IMR-90 (cell line): ENCODE measurements around the gene ELK3.

Source experiments
- BHLHE40 ChIP-seq: fragments of 150-350 bp; IDR thresholded peaks from 2 replicates; pipeline ENCODE4 v1.6.1; 2016; ENCODE audit warnings: mild to moderate bottlenecking, low read depth, low read length
- CHD1 ChIP-seq: IDR thresholded peaks from 2 replicates; pipeline ENCODE4 v1.6.1; 2012; ENCODE audit warnings: low read depth, low read length, improper control_type of control experiment
- POLR2A ChIP-seq: IDR thresholded peaks from 2 replicates; pipeline ENCODE4 v1.6.1; 2012; ENCODE audit warnings: mild to moderate bottlenecking, low read depth, low read length
- RAD21 ChIP-seq: IDR thresholded peaks from 2 replicates; pipeline ENCODE4 v1.6.1; 2012; ENCODE audit warnings: low read length, improper control_type of control experiment
- RFX5 ChIP-seq: IDR thresholded peaks from 2 replicates; pipeline ENCODE4 v1.8.0; 2012; ENCODE audit warnings: low read depth, mild to moderate bottlenecking, low read length, moderate library complexity
- SMC3 ChIP-seq: fragments of 150-350 bp; IDR thresholded peaks from 2 replicates; pipeline ENCODE4 v1.6.1; 2016; ENCODE audit warnings: low read depth, mild to moderate bottlenecking, antibody characterized with exemption, low read length, moderate library complexity
- TF ChIP-seq, protein P1 (sequence below): conservative IDR thresholded peaks from 2 replicates; pipeline ENCODE4 v1.5.1; 2012; ENCODE audit warnings: mild to moderate bottlenecking, low read depth, low read length, improper control_type of control experiment

DNA sequence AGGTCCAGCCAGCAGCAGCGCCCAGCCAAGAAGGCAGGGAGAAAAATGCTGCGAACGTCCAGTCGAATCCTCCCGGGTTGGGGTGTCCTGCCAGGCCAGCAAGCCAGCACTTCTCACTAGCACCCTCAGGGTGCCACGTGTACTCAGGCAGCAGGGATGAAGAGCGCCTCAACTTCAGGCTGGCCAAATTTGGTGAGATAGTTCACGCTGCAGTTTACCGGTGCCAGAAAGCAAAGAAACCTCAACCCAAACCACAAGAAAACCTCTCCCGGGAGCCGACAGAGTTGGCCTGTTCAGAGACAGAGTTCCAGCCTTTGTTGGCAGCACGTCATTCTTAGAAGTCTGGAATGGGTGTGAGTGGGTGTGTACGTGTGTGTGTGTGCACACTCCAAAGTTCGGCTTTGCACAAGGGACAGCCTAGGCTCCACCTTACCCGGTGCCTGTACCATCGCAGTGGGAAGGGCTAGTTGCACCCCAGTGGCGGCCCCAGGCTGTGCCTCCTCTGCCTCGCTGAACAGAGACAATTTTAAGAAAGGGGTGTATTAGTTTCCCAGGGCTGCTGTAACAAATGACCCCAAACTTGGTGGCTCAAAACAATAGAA lies 42.1 kb downstream of the ELK3 start:
- TF ChIP-seq RFX5 (no peak), BHLHE40 (no peak), RAD21 (no peak), POLR2A (no peak), CHD1 (no peak), SMC3 (no peak)
- TF ChIP-seq, protein P1, sequence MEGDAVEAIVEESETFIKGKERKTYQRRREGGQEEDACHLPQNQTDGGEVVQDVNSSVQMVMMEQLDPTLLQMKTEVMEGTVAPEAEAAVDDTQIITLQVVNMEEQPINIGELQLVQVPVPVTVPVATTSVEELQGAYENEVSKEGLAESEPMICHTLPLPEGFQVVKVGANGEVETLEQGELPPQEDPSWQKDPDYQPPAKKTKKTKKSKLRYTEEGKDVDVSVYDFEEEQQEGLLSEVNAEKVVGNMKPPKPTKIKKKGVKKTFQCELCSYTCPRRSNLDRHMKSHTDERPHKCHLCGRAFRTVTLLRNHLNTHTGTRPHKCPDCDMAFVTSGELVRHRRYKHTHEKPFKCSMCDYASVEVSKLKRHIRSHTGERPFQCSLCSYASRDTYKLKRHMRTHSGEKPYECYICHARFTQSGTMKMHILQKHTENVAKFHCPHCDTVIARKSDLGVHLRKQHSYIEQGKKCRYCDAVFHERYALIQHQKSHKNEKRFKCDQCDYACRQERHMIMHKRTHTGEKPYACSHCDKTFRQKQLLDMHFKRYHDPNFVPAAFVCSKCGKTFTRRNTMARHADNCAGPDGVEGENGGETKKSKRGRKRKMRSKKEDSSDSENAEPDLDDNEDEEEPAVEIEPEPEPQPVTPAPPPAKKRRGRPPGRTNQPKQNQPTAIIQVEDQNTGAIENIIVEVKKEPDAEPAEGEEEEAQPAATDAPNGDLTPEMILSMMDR, result no peak
